HAP-1 (cell line): ENCODE data around the gene TCERG1L.
"Not testable (repeated sequence)": the region's sequence is repeated elsewhere in the genome, so short reads cannot be mapped to it uniquely, and the experiment has no call there.

Source experiments
- DNase-seq, 2 experiments: peaks; one replicate each; pipeline ENCODE4 v3.0.0-alpha.2; 2016 to 2020; ENCODE audit warnings: low spot score in 2 of 2
- H3K27me3 ChIP-seq: fragments of 250-450 bp; sonication (Bioruptor Pico); 2 replicates; pipeline ENCODE4 v1.5.1; 2020; ENCODE audit warnings: low read depth, mild to moderate bottlenecking, moderate library complexity
- H3K36me3 ChIP-seq: fragments of 250-450 bp; sonication (Bioruptor Pico); replicated peaks from 2 replicates; pipeline ENCODE4 v1.5.1; 2020; ENCODE audit warnings: mild to moderate bottlenecking
- H3K4me1 ChIP-seq: fragments of 250-450 bp; sonication (Bioruptor Pico); 2 replicates; pipeline ENCODE4 v1.5.1; 2020; ENCODE audit warnings: mild to moderate bottlenecking
- H3K4me3 ChIP-seq: fragments of 250-450 bp; sonication (Bioruptor Pico); 2 replicates; pipeline ENCODE4 v1.5.1; 2020; ENCODE audit warnings: mild to moderate bottlenecking, moderate library complexity
- H3K9me3 ChIP-seq: fragments of 250-450 bp; sonication (Bioruptor Pico); 2 replicates; pipeline ENCODE4 v1.5.1; 2020; ENCODE audit warnings: mild to moderate bottlenecking, moderate library complexity
- in situ Hi-C: fragments of 300-500 bp; cut with MboI; formaldehyde crosslinking; loops from 3 replicates; pipeline ENCODE4 v1.14.3; 2020; ENCODE audit warnings: low sequenced_read_pairs, inconsistent platforms, mixed read lengths

TCERG1L gene

GRCh38 chr10:131083915-131084790 is 227.4 kb downstream of the TCERG1L start:
- H3K36me3 ChIP-seq = no peaks in the 10 kb centered on the region
- H3K9me3 ChIP-seq = no peaks in the 10 kb centered on the region
- H3K27me3 ChIP-seq = no peaks in the 10 kb centered on the region
- H3K4me3 ChIP-seq = no peak overlapping the region
- H3K4me1 ChIP-seq = no peaks in the 10 kb centered on the region
- in situ Hi-C loops = no loop called here
- DNase-seq = no peak

GRCh38 chr10:131082991-131083481 is 228.5 kb downstream of the TCERG1L start:
- in situ Hi-C loops = no loop called here

DNA sequence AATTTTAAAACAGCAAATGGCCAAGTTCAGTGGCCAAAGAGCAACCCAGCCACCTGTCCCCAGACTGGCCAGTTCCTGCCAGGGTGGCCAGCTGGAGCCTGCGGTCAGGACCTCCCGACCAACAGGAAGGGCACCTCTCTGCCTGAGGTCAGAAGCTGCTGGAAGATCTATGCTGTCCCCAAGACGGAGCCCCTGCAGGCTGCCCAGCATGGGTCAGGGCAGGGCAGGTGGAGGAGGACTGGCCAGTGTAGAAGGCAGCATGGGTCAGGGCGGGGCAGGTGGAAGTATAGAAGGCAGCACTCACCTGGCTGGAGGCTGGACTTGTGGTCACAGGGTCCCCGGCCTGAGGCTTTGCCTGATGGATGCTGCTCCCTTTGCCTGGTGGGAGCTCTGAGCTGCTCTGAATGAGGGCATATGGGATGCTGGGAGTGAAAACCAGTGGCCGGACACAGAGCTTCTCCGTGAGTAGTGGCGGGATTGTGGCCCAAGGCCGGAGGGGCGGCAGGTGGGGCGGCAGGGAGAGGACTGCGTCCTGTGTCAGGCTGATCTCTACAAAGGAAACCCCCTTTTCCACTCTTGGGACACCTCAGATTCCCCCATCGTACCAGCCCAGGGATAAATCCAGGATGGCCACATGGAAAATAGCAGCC is 229.2 kb downstream of the TCERG1L start:
- no peak overlapping the region for H3K4me3 ChIP-seq
- in situ Hi-C loops = no loop called here
- no peaks in the 10 kb centered on the region for H3K4me1 ChIP-seq
- no peaks in the 10 kb centered on the region for H3K9me3 ChIP-seq
- no peaks in the 10 kb centered on the region for H3K27me3 ChIP-seq
- H3K36me3 ChIP-seq = no peaks in the 10 kb centered on the region
- no peak for DNase-seq

More at GRCh38 chr10:131082991-131083481, 228.5 kb downstream of the TCERG1L start:
- Histone ChIP-seq H3K36me3 (no peaks in the 10 kb centered on the region), H3K27me3 (no peaks in the 10 kb centered on the region), H3K4me3 (no peak overlapping the region), H3K4me1 (no peaks in the 10 kb centered on the region), H3K9me3 (no peaks in the 10 kb centered on the region)
- DNase-seq = no peak

DNA sequence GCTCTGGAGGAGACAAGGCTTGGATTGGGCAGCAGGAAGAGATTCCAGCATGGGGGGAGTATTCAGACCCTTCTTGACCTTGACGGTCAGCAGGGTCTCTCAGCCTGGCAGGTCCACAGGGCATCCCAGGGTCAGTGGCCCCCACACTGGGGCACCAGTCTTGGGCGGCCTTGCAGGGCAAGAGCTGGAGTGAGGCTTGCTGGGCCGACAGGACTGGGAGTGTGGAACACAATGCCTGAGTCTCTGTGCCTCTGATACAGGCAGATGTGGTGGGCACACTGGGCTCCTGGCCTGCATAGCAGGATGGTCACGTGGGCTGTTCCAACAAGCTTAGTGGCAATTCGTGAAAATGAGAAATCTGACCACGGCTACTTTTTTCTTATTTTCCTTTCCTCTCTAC is 229.7 kb downstream of the TCERG1L start:
- Histone ChIP-seq H3K27me3 (no peaks in the 10 kb centered on the region), H3K36me3 (no peaks in the 10 kb centered on the region), H3K4me1 (no peaks in the 10 kb centered on the region), H3K4me3 (no peak overlapping the region), H3K9me3 (no peaks in the 10 kb centered on the region)
- DNase-seq = no peak
- in situ Hi-C loops = no loop called here

DNA sequence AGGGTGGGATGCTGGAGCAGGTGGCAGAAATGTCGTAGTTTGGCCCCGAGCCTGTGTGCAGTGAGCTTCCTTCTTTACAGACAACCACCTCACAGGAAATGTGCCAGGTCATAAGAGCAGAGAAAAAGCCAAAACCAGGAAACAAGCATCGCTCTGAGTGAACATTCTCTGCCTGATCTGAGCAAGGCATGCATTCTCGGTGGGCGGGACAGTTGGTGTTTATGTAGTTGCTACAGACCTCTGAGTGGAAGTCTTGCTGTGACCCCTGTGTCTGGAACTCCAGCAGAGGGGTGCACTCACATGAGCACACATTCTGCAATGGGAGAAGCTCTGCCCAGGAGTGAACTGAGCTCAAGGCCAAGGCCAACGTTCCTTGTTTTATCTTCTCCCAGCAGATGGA is 230.1 kb downstream of the TCERG1L start:
- H3K36me3 ChIP-seq = no peaks in the 10 kb centered on the region
- no peaks in the 10 kb centered on the region for H3K9me3 ChIP-seq
- no peak for DNase-seq
- H3K4me1 ChIP-seq = no peaks in the 10 kb centered on the region
- in situ Hi-C loops = no loop called here
- H3K4me3 ChIP-seq = no peak overlapping the region
- H3K27me3 ChIP-seq = no peaks in the 10 kb centered on the region

DNA sequence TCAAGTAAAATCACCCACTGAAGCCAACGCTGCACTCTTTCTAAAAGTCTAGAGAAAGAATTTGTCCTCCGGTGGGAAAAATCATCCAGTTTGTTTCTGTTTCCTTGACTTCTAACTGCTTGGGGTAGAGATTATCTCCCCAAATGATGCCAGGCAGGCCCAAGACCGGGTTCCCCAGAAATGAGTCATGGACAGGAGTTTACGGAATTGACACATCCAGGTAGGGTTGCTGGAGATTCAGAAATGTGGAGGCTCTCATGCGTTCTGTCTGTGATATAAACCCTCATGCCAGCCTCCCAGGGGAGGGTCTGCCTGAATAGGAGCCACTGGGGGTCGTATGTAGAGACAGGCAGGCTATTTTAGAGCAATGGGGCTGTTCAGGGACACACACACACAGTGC is 230.9 kb downstream of the TCERG1L start:
- Histone ChIP-seq H3K27me3 (no peaks in the 10 kb centered on the region), H3K9me3 (no peaks in the 10 kb centered on the region), H3K4me3 (no peak overlapping the region), H3K36me3 (no peaks in the 10 kb centered on the region), H3K4me1 (no peaks in the 10 kb centered on the region)
- in situ Hi-C loops = no loop called here
- no peak for DNase-seq

DNA sequence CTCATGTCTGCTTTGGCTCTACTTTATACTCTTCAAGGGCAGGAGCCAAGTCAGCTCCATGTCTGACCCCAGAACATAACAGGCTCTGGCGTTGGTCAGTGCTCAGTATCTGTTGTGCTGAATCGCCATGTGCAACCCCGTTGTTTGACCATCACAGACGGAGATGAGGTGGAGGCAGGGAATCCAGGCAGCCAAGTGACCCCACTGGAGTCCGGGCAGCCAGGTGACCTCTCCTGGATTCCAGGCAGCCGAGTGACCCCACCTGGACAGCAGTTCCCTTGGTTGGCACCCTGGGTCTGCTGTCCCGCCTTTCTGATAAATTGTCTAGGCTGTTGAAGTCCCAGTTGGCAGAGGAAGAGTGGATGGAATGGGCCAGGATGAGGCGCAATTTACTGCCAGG is 232.2 kb downstream of the TCERG1L start:
- in situ Hi-C loops = no loop called here
- Histone ChIP-seq H3K9me3 (no peaks in the 10 kb centered on the region), H3K4me3 (no peak overlapping the region), H3K27me3 (no peaks in the 10 kb centered on the region), H3K36me3 (no peaks in the 10 kb centered on the region), H3K4me1 (no peaks in the 10 kb centered on the region)
- DNase-seq = no peak

DNA sequence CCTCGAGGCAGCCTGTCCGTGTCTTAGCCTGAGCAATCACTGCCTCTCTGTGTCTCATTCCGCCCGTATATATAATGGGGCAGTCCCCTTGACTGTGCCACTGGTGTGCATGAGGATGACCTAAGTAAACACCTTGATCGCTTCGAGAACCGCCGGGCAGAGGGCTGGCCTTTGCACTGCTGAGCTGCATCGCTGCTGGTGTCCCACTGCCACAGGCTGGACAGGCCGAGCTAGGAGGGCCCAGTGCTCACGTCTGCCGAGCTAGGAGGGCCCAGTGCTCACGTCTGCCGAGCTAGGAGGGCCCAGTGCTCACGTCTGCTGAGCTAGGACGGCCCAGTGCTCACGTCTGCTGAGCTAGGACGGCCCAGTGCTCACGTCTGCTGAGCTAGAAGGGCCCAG is 232.6 kb downstream of the TCERG1L start:
- in situ Hi-C loops, H3K4me3 ChIP-seq, H3K36me3 ChIP-seq: not testable (repeated sequence)

GRCh38 chr10:131078131-131078881 is 233.2 kb downstream of the TCERG1L start:
- Histone ChIP-seq H3K4me1 (no peaks in the 10 kb centered on the region), H3K9me3 (no peaks in the 10 kb centered on the region), H3K36me3 (no peaks in the 10 kb centered on the region), H3K27me3 (no peaks in the 10 kb centered on the region), H3K4me3 (no peak overlapping the region)
- in situ Hi-C loops = no loop called here
- DNase-seq = no peak

More for the DNA sequence above, 232.6 kb downstream of the TCERG1L start:
- H3K9me3 ChIP-seq, DNase-seq, H3K4me1 ChIP-seq, H3K27me3 ChIP-seq: not testable (repeated sequence)

DNA sequence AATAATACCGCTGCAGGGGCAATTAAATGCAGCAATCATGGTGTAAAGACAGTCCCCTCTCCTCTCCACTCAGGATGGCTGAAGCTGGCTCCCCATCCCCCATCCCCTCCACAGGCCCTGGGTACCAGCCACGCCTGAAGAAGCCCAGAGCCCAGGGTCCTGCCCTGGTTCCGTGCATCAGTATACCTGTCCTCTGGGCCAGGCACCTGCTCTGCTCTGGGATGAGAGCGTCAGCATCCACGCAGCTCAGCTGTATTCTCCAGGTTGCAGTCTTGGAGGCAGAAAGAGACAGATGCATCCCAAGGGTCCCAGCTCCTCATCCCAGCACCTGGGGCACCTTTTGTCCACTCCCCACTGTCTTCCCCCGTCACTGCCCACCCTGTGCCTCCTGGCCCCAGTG is 233.8 kb downstream of the TCERG1L start:
- in situ Hi-C loops = no loop called here
- H3K9me3 ChIP-seq = no peaks in the 10 kb centered on the region
- H3K36me3 ChIP-seq = no peaks in the 10 kb centered on the region
- DNase-seq = no peak
- no peaks in the 10 kb centered on the region for H3K27me3 ChIP-seq
- no peaks in the 10 kb centered on the region for H3K4me1 ChIP-seq
- H3K4me3 ChIP-seq = no peak overlapping the region

GRCh38 chr10:131077031-131077430 is 234.5 kb downstream of the TCERG1L start:
- Histone ChIP-seq H3K4me1 (no peaks in the 10 kb centered on the region), H3K9me3 (no peaks in the 10 kb centered on the region), H3K27me3 (no peaks in the 10 kb centered on the region), H3K4me3 (no peak overlapping the region), H3K36me3 (no peaks in the 10 kb centered on the region)
- in situ Hi-C loops = no loop called here
- DNase-seq = no peak

- no peaks in the 10 kb centered on the region for H3K36me3 ChIP-seq
- in situ Hi-C loops = no loop called here
- no peaks in the 10 kb centered on the region for H3K27me3 ChIP-seq
- H3K4me1 ChIP-seq = no peaks in the 10 kb centered on the region
- no peak for DNase-seq
- no peak overlapping the region for H3K4me3 ChIP-seq
- H3K9me3 ChIP-seq = no peaks in the 10 kb centered on the region
Observed at GRCh38 chr10:131076356-131076755, 235.2 kb downstream of the TCERG1L start.

GRCh38 chr10:131075218-131075770 is 236.2 kb downstream of the TCERG1L start:
- DNase-seq = no peak
- Histone ChIP-seq H3K4me1 (no peaks in the 10 kb centered on the region), H3K27me3 (no peaks in the 10 kb centered on the region), H3K36me3 (no peaks in the 10 kb centered on the region), H3K9me3 (no peaks in the 10 kb centered on the region), H3K4me3 (no peak overlapping the region)
- in situ Hi-C loops = no loop called here
